Type B pancreatic cell (in vitro differentiated cells): ENCODE measurements around the gene ZDHHC14. TPM values are rescaled to one million over a fixed set of nuclear protein-coding genes. Genes with fewer than 3 reads are reported as not detected.

Source experiments
- DNase-seq: peaks from one replicate; pipeline ENCODE4 v3.0.0; 2021; ENCODE audit warnings: mixed read lengths; ENCODE audit not compliant: unreplicated experiment; ENCODE audit errors: extremely low spot score
- H3K27ac Mint-ChIP-seq: 2 replicates; pipeline ENCODE4 v1.8.0; 2021; ENCODE audit warnings: mild to moderate bottlenecking, mixed read lengths
- H3K27me3 Mint-ChIP-seq: 2 replicates; pipeline ENCODE4 v1.8.0; 2021; ENCODE audit warnings: mixed read lengths
- H3K36me3 Mint-ChIP-seq: 2 replicates; pipeline ENCODE4 v1.8.0; 2021; ENCODE audit warnings: mixed read lengths
- H3K4me1 Mint-ChIP-seq: one replicate; pipeline ENCODE4 v1.8.0; 2021; ENCODE audit warnings: mixed read lengths; ENCODE audit not compliant: unreplicated experiment
- H3K4me3 Mint-ChIP-seq: 2 replicates; pipeline ENCODE4 v1.8.0; 2021; ENCODE audit warnings: mild to moderate bottlenecking, mixed read lengths
- H3K9me3 Mint-ChIP-seq: 2 replicates; pipeline ENCODE4 v1.8.0; 2021; ENCODE audit warnings: mixed read lengths
- total RNA-seq: library from RNA; stranded (reverse); gene quantifications from 2 replicates; pipeline ENCODE4 v1.2.1, GENCODE V29; 2021; ENCODE audit warnings: low replicate concordance
- TF ChIP-seq, protein P1 (sequence below): fragments of 200-600 bp; sonication (generic); conservative IDR thresholded peaks from 2 replicates; pipeline ENCODE4 v1.5.0; 2021; ENCODE audit warnings: antibody characterized with exemption, mild to moderate bottlenecking

The ZDHHC14 gene
- total RNA-seq, 1 donor from 2014 or later: 11.1 TPM

DNA sequence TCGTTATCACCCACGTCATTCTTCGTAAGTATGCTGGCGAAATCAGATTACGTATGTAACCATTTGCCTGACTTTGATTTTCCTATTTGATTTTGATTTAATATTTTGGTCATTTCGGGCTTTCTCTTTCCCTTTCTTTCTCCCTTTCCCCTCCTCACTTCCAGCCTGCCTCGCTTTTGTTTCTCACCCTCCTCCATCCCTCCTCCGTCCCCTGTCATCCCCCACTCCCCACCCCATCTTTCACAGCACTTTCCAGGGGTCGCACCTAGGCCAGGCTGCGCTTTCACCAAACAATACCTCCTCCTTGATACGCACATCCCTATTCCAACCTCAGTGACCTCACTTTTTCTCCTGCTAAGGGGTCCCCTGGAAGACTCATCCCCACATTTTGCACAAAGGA, 247.5 kb downstream of the ZDHHC14 start:
- H3K27ac Mint-ChIP-seq: no peak overlapping the region

DNA sequence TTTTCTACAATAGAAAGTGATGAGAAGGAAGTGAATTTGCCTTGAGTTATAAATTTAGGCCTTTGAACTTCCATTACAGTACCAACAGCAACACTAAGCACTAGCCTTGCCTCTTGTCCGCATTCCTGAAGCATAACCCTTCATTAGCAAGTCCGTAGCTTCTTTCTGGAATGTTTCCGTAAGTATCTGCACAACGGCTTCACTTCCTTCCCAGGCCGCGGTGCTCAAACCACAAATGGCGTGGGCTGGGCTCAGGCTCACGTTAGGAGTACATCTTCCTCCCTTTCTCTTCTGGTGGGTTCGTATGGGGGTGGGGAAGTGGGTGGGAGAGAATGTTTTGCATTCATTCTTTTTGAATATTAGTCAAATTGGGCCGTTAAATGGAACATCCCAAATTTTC, 248.2 kb downstream of the ZDHHC14 start:
- Mint-ChIP-seq H3K4me3 (no peak overlapping the region), H3K36me3 (peaks cover 3% of the 10 kb centered on the region), H3K27me3 (no peaks in the 10 kb centered on the region), H3K4me1 (peaks cover 17% of the 10 kb centered on the region), H3K27ac (no peak overlapping the region), H3K9me3 (no peaks in the 10 kb centered on the region)
- TF ChIP-seq, protein P1, sequence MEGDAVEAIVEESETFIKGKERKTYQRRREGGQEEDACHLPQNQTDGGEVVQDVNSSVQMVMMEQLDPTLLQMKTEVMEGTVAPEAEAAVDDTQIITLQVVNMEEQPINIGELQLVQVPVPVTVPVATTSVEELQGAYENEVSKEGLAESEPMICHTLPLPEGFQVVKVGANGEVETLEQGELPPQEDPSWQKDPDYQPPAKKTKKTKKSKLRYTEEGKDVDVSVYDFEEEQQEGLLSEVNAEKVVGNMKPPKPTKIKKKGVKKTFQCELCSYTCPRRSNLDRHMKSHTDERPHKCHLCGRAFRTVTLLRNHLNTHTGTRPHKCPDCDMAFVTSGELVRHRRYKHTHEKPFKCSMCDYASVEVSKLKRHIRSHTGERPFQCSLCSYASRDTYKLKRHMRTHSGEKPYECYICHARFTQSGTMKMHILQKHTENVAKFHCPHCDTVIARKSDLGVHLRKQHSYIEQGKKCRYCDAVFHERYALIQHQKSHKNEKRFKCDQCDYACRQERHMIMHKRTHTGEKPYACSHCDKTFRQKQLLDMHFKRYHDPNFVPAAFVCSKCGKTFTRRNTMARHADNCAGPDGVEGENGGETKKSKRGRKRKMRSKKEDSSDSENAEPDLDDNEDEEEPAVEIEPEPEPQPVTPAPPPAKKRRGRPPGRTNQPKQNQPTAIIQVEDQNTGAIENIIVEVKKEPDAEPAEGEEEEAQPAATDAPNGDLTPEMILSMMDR: no peak
- no peak for DNase-seq

More for the DNA sequence above, 247.5 kb downstream of the ZDHHC14 start:
- H3K4me3 Mint-ChIP-seq: no peak overlapping the region
- H3K36me3 Mint-ChIP-seq: no peaks in the 10 kb centered on the region
- TF ChIP-seq, protein P1: no peak
- H3K9me3 Mint-ChIP-seq: no peaks in the 10 kb centered on the region
- peaks cover 17% of the 10 kb centered on the region for H3K4me1 Mint-ChIP-seq
- no peaks in the 10 kb centered on the region for H3K27me3 Mint-ChIP-seq
- no peak for DNase-seq

DNA sequence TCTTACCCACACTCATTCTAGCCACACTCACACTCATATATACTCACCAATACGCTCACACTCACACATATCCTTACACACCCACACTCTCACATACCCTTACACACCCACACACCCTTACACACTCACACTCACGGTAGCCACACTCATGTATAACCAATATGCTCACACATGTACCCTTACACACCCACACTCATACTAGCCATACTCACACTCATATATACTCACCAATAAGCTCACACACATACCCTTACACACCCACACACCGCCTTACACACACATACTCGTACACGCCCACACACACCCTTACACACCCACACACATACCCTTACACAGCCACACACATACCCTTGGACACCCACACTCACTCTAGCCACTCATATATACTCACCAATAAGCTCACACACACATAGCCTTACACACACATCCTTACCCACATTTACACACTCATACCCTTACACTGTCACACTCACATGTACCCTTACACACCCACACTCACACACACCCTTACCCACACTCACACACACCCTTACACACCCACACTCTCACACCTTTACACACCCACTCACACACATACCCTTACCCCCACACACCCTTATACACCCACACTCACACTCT, 249.6 kb downstream of the ZDHHC14 start:
- no peak for DNase-seq
- TF ChIP-seq, protein P1: no peak
- H3K4me1 Mint-ChIP-seq: peaks cover 17% of the 10 kb centered on the region
- no peaks in the 10 kb centered on the region for H3K27me3 Mint-ChIP-seq
- H3K9me3 Mint-ChIP-seq: no peaks in the 10 kb centered on the region
- no peak overlapping the region for H3K27ac Mint-ChIP-seq
- peaks cover 3% of the 10 kb centered on the region for H3K36me3 Mint-ChIP-seq
- H3K4me3 Mint-ChIP-seq: no peak overlapping the region

DNA sequence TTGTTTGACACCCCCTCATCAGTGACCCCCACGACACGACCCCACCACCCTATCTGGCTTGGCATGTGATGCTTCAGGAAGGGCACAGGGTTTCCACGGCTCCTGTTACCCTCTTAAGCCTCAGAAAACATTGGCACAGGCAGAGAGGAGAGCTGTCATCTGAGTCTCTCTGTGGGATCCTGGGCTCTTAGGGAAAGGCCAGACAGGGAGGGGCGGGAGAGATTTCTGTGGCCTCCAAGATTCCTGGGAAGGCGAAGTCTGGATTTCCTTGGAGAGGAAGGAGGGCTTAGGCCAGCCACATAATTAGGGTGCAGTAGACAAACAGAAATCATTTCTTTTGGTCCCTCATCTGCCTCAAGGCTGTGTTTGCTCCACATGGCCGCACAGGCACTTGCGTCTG, 250.4 kb downstream of the ZDHHC14 start:
- Mint-ChIP-seq H3K4me3 (no peak overlapping the region), H3K9me3 (no peaks in the 10 kb centered on the region), H3K27me3 (no peaks in the 10 kb centered on the region), H3K36me3 (peaks cover 3% of the 10 kb centered on the region), H3K4me1 (peaks cover 12% of the 10 kb centered on the region), H3K27ac (no peak overlapping the region)
- TF ChIP-seq, protein P1: no peak
- no peak for DNase-seq

DNA sequence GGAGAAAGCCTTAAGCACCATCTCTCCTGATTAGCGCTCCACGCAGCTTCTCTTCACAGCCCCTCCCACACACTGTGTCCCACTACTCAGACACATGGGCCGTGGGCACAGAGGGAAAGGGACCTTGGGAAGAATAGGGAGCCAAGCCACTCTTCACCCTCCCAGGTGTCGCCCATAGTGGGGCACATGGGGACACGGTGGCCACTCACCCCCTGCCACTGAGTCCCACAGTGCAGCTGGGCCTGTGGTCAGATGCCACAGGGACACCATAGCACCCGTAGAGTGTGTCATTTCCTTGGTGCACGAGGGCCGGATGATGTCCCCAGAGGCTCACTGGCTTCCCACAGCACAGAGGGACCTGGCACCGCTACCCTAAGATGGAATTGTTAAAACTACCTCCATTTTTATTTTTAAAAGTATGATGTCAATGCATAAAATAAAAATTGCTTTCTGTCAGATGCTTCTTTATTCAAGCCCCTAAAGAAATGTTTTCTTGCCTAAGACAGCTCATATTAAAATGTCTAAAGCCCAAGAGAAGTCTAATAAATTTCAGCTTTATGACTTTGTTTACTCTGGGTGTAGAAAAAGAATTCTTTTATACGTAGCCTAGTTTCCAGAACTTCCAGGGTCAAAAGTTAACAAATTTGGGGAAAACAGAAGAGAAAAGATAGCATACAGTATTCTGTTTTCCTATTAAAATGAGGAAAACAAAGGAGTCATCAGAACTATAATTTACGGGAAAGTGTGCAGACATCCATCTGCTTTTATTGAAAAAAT, 251.0 kb downstream of the ZDHHC14 start:
- Mint-ChIP-seq H3K27ac (no peak overlapping the region), H3K4me1 (peaks cover 11% of the 10 kb centered on the region), H3K9me3 (no peaks in the 10 kb centered on the region), H3K36me3 (peaks cover 3% of the 10 kb centered on the region), H3K27me3 (no peaks in the 10 kb centered on the region), H3K4me3 (no peak overlapping the region)
- no peak for DNase-seq
- TF ChIP-seq, protein P1: no peak
